HEK293 (cell line): ENCODE measurements around the gene KRT79.

Experiments
- CTCF ChIA-PET: fragments of 350-600 bp; formaldehyde crosslinking; extraction: SDS; loops from one replicate; lab custom pipeline; 2021; ENCODE audit warnings: antibody characterized with exemption; lab: Yijun Ruan, JAX
- POLR2A ChIA-PET: fragments of 300-600 bp; formaldehyde crosslinking; extraction: SDS; loops from one replicate; lab custom pipeline; 2020; ENCODE audit warnings: antibody characterized with exemption, inconsistent platforms; lab: Yijun Ruan, JAX
- H3K27ac ChIP-seq: fragments of 200-500 bp; sonication (Bioruptor generic); 2 replicates; pipeline ENCODE4 v1.5.1; 2014; ENCODE audit warnings: low read depth, low read length, control low read depth, inconsistent platforms; ENCODE audit errors: extremely low read depth
- H3K36me3 ChIP-seq, 2 experiments: fragments of 200-500 bp in 1 of 2; sonication (Bioruptor generic) in 1 of 2; 1 replicate in 1 of 2; 2 replicates in 1 of 2; pipeline ENCODE4 v1.5.1; 2014 to 2017; ENCODE audit warnings: inconsistent platforms in 2 of 2, low read length in 2 of 2; ENCODE audit not compliant: control insufficient read depth in 2 of 2, insufficient read depth in 1 of 2
- H3K4me1 ChIP-seq: fragments of 200-500 bp; sonication (Bioruptor generic); 2 replicates; pipeline ENCODE4 v1.5.1; 2014; ENCODE audit warnings: mild to moderate bottlenecking, low read length, inconsistent platforms; ENCODE audit not compliant: control insufficient read depth, insufficient read depth
- H3K4me3 ChIP-seq: 2 replicates; pipeline ENCODE4 v1.5.1; 2011; ENCODE audit warnings: low read depth, mild to moderate bottlenecking, control low read depth, low read length, moderate library complexity
- H3K9me3 ChIP-seq: fragments of 200-500 bp; sonication (Bioruptor generic); 2 replicates; pipeline ENCODE4 v1.5.1; 2014; ENCODE audit warnings: low read depth, low read length, inconsistent platforms; ENCODE audit not compliant: control insufficient read depth, insufficient read depth
- HOXC10 ChIP-seq: sonication (generic); formaldehyde crosslinking; IDR thresholded peaks from 2 replicates; pipeline ENCODE4 v1.8.1; 2023; ENCODE audit warnings: mild to moderate bottlenecking, missing genetic modification reagents
- MZF1 ChIP-seq: fragments of 450-650 bp; formaldehyde crosslinking; IDR thresholded peaks from 2 replicates; pipeline ENCODE4 v1.5.1; 2017; ENCODE audit warnings: missing biosample characterization, missing genetic modification characterization, borderline replicate concordance
- OSR2 ChIP-seq: fragments of 450-650 bp; formaldehyde crosslinking; IDR thresholded peaks from 2 replicates; pipeline ENCODE4 v1.5.1; 2016; ENCODE audit warnings: missing biosample characterization, missing genetic modification characterization
- ZBTB6 ChIP-seq: fragments of 450-650 bp; formaldehyde crosslinking; IDR thresholded peaks from 2 replicates; pipeline ENCODE4 v1.5.1; 2017; ENCODE audit warnings: missing biosample characterization, missing genetic modification characterization
- ZNF157 ChIP-seq: fragments of 450-650 bp; formaldehyde crosslinking; IDR thresholded peaks from 2 replicates; pipeline ENCODE4 v1.5.1; 2016; ENCODE audit warnings: missing biosample characterization, missing genetic modification characterization
- ZNF175 ChIP-seq: fragments of 450-650 bp; formaldehyde crosslinking; IDR thresholded peaks from 2 replicates; pipeline ENCODE4 v1.5.1; 2016; ENCODE audit warnings: missing biosample characterization, missing genetic modification characterization
- ZNF394 ChIP-seq: fragments of 450-650 bp; formaldehyde crosslinking; IDR thresholded peaks from 2 replicates; pipeline ENCODE4 v1.5.1; 2016; ENCODE audit warnings: missing biosample characterization, missing genetic modification characterization, mild to moderate bottlenecking, moderate library complexity, borderline replicate concordance
- ZNF449 ChIP-seq: fragments of 450-650 bp; formaldehyde crosslinking; IDR thresholded peaks from 2 replicates; pipeline ENCODE4 v1.5.1; 2017; ENCODE audit warnings: missing biosample characterization, mild to moderate bottlenecking, missing genetic modification characterization, moderate library complexity
- ZNF518A ChIP-seq: fragments of 450-650 bp; formaldehyde crosslinking; conservative IDR thresholded peaks from 2 replicates; pipeline ENCODE4 v1.5.1; 2016; ENCODE audit warnings: low read depth, missing biosample characterization, missing genetic modification characterization
- ZNF580 ChIP-seq: fragments of 450-650 bp; formaldehyde crosslinking; IDR thresholded peaks from 2 replicates; pipeline ENCODE4 v1.5.1; 2016; ENCODE audit warnings: missing biosample characterization, missing genetic modification characterization
- ZNF747 ChIP-seq: fragments of 450-650 bp; formaldehyde crosslinking; IDR thresholded peaks from 2 replicates; pipeline ENCODE4 v1.5.1; 2016; ENCODE audit warnings: missing biosample characterization, missing genetic modification characterization
- ZNF830 ChIP-seq: fragments of 450-650 bp; IDR thresholded peaks from 2 replicates; pipeline ENCODE4 v1.5.0; 2018; ENCODE audit warnings: missing biosample characterization, missing genetic modification characterization, low read depth, mild to moderate bottlenecking, moderate library complexity
- ZSCAN23 ChIP-seq: fragments of 450-650 bp; formaldehyde crosslinking; IDR thresholded peaks from 2 replicates; pipeline ENCODE4 v1.5.1; 2016; ENCODE audit warnings: missing biosample characterization, missing genetic modification characterization
- TF ChIP-seq, protein P1 (sequence below): fragments of 450-650 bp; formaldehyde crosslinking; IDR thresholded peaks from 2 replicates; pipeline ENCODE4 v1.5.1; 2016; ENCODE audit warnings: missing biosample characterization, missing genetic modification characterization
- TF ChIP-seq, protein P2 (sequence below): fragments of 450-650 bp; formaldehyde crosslinking; IDR thresholded peaks from 2 replicates; pipeline ENCODE4 v1.5.1; 2016; ENCODE audit warnings: missing biosample characterization, missing genetic modification characterization
- TF ChIP-seq, protein P3 (sequence below): fragments of 450-650 bp; formaldehyde crosslinking; IDR thresholded peaks from 2 replicates; pipeline ENCODE4 v1.5.1; 2016; ENCODE audit warnings: missing biosample characterization, missing genetic modification characterization
- TF ChIP-seq, protein P4 (sequence below): fragments of 450-650 bp; formaldehyde crosslinking; IDR thresholded peaks from 2 replicates; pipeline ENCODE4 v1.5.1; 2016; ENCODE audit warnings: missing biosample characterization, missing genetic modification characterization

The KRT79 gene

GRCh38 chr12:52823761-52824450 lies 10.2 kb downstream of the KRT79 start:
- Histone ChIP-seq H3K9me3 (no peaks in the 10 kb centered on the region), H3K4me1 (no peaks in the 10 kb centered on the region), H3K36me3 (no peaks in the 10 kb centered on the region), H3K4me3 (no peak overlapping the region), H3K27ac (no peak overlapping the region)
- POLR2A ChIA-PET, result no interaction called here
- CTCF ChIA-PET, result no interaction called here
- TF ChIP-seq HOXC10, result no peak
- no peak for TF ChIP-seq ZBTB6
- no peak for TF ChIP-seq ZNF394
- no peak for TF ChIP-seq ZNF747
- no peak for TF ChIP-seq ZNF157 (tag by site-specific recombination)
- no peak for TF ChIP-seq ZNF580 (tag by site-specific recombination)
- no peak for TF ChIP-seq ZNF830 (tag by site-specific recombination)
- TF ChIP-seq, protein P1, sequence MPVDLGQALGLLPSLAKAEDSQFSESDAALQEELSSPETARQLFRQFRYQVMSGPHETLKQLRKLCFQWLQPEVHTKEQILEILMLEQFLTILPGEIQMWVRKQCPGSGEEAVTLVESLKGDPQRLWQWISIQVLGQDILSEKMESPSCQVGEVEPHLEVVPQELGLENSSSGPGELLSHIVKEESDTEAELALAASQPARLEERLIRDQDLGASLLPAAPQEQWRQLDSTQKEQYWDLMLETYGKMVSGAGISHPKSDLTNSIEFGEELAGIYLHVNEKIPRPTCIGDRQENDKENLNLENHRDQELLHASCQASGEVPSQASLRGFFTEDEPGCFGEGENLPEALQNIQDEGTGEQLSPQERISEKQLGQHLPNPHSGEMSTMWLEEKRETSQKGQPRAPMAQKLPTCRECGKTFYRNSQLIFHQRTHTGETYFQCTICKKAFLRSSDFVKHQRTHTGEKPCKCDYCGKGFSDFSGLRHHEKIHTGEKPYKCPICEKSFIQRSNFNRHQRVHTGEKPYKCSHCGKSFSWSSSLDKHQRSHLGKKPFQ (tag by site-specific recombination), result no peak
- TF ChIP-seq MZF1 (tag by site-specific recombination), result no peak
- TF ChIP-seq ZNF518A (tag by site-specific recombination), result no peak
- TF ChIP-seq, protein P2, sequence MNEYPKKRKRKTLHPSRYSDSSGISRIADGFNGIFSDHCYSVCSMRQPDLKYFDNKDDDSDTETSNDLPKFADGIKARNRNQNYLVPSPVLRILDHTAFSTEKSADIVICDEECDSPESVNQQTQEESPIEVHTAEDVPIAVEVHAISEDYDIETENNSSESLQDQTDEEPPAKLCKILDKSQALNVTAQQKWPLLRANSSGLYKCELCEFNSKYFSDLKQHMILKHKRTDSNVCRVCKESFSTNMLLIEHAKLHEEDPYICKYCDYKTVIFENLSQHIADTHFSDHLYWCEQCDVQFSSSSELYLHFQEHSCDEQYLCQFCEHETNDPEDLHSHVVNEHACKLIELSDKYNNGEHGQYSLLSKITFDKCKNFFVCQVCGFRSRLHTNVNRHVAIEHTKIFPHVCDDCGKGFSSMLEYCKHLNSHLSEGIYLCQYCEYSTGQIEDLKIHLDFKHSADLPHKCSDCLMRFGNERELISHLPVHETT (tag by site-specific recombination), result no peak

GRCh38 chr12:52822771-52823510 lies 11.2 kb downstream of the KRT79 start:
- Histone ChIP-seq H3K36me3 (no peaks in the 10 kb centered on the region), H3K4me1 (no peaks in the 10 kb centered on the region), H3K9me3 (no peaks in the 10 kb centered on the region), H3K27ac (no peak overlapping the region), H3K4me3 (no peak overlapping the region)
- CTCF ChIA-PET, result interaction anchor here (0.6 kb wide), 1 partner anchor 315 kb away, joined by 3 read pairs; no protein-coding TSS in a partner anchor
- POLR2A ChIA-PET, result no interaction called here
- TF ChIP-seq, protein P3, sequence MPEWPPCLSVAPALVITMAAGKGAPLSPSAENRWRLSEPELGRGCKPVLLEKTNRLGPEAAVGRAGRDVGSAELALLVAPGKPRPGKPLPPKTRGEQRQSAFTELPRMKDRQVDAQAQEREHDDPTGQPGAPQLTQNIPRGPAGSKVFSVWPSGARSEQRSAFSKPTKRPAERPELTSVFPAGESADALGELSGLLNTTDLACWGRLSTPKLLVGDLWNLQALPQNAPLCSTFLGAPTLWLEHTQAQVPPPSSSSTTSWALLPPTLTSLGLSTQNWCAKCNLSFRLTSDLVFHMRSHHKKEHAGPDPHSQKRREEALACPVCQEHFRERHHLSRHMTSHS, result no peak
- TF ChIP-seq ZNF449 (no peak), OSR2 (no peak), ZNF175 (tag by site-specific recombination) (no peak), ZSCAN23 (tag by site-specific recombination) (no peak)
- TF ChIP-seq, protein P4, sequence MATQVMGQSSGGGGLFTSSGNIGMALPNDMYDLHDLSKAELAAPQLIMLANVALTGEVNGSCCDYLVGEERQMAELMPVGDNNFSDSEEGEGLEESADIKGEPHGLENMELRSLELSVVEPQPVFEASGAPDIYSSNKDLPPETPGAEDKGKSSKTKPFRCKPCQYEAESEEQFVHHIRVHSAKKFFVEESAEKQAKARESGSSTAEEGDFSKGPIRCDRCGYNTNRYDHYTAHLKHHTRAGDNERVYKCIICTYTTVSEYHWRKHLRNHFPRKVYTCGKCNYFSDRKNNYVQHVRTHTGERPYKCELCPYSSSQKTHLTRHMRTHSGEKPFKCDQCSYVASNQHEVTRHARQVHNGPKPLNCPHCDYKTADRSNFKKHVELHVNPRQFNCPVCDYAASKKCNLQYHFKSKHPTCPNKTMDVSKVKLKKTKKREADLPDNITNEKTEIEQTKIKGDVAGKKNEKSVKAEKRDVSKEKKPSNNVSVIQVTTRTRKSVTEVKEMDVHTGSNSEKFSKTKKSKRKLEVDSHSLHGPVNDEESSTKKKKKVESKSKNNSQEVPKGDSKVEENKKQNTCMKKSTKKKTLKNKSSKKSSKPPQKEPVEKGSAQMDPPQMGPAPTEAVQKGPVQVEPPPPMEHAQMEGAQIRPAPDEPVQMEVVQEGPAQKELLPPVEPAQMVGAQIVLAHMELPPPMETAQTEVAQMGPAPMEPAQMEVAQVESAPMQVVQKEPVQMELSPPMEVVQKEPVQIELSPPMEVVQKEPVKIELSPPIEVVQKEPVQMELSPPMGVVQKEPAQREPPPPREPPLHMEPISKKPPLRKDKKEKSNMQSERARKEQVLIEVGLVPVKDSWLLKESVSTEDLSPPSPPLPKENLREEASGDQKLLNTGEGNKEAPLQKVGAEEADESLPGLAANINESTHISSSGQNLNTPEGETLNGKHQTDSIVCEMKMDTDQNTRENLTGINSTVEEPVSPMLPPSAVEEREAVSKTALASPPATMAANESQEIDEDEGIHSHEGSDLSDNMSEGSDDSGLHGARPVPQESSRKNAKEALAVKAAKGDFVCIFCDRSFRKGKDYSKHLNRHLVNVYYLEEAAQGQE (tag by site-specific recombination), result no peak
